Keratinocyte (primary cell): ENCODE results near the gene ADARB2. TPM values are rescaled to one million over a fixed set of nuclear protein-coding genes. Genes with fewer than 3 reads are reported as not detected.

ENCODE experiments used
- DNase-seq: peaks from one replicate; pipeline ENCODE4 v3.0.0-alpha.2; 2011; ENCODE audit warnings: low read depth, missing footprints, low spot score
- FAIRE-seq: peaks from 2 replicates; lab custom pipeline; 2011; peaks lifted over from hg19 to GRCh38; lab: Jason Lieb, UNC
- H2AFZ ChIP-seq: 2 replicates; pipeline ENCODE4 v1.6.0; 2012; ENCODE audit warnings: low read length, control low read depth, inconsistent platforms; ENCODE audit not compliant: control insufficient read depth
- H3K27ac ChIP-seq: 2 replicates; pipeline ENCODE4 v1.5.1; 2011; ENCODE audit warnings: low read length; ENCODE audit not compliant: control insufficient read depth, insufficient read depth
- H3K27me3 ChIP-seq: 3 replicates; pipeline ENCODE4 v1.6.0; 2011; ENCODE audit warnings: low read length; ENCODE audit not compliant: control insufficient read depth, insufficient read depth; ENCODE audit errors: extremely low read depth
- H3K36me3 ChIP-seq, 2 experiments: 2 replicates in 1 of 2; 3 replicates in 1 of 2; pipeline ENCODE4 v1.5.1; 2011; ENCODE audit warnings: low read length in 2 of 2, mild to moderate bottlenecking in 1 of 2; ENCODE audit not compliant: control insufficient read depth in 2 of 2, insufficient read depth in 2 of 2; ENCODE audit errors: extremely low read depth in 1 of 2
- H3K4me1 ChIP-seq: 3 replicates; pipeline ENCODE4 v1.5.1; 2011; ENCODE audit warnings: low read length; ENCODE audit not compliant: control insufficient read depth, insufficient read depth; ENCODE audit errors: extremely low read depth
- H3K4me2 ChIP-seq: 3 replicates; pipeline ENCODE4 v1.6.0; 2011; ENCODE audit warnings: low read depth, low read length; ENCODE audit not compliant: control insufficient read depth, insufficient read depth; ENCODE audit errors: extremely low read depth
- H3K4me3 ChIP-seq, 3 experiments: fragments of 200-600 bp in 1 of 3; sonication (generic) in 1 of 3; 2 replicates in 2 of 3; 3 replicates in 1 of 3; pipeline ENCODE4 v1.5.1; 2011 to 2016; ENCODE audit warnings: low read length in 3 of 3, mild to moderate bottlenecking in 3 of 3, control low read depth in 2 of 3, inconsistent platforms in 1 of 3, low read depth in 1 of 3, mixed read lengths in 1 of 3, mixed run types in 1 of 3, moderate library complexity in 1 of 3; ENCODE audit not compliant: control insufficient read depth in 2 of 3, insufficient read depth in 2 of 3; ENCODE audit errors: extremely low read depth in 1 of 3
- H3K79me2 ChIP-seq: 2 replicates; pipeline ENCODE4 v1.6.0; 2012; ENCODE audit warnings: low read length; ENCODE audit not compliant: control insufficient read depth, insufficient read depth
- H3K9ac ChIP-seq: 3 replicates; pipeline ENCODE4 v1.6.0; 2011; ENCODE audit warnings: low read length; ENCODE audit not compliant: control insufficient read depth, insufficient read depth; ENCODE audit errors: extremely low read depth
- H3K9me1 ChIP-seq: 3 replicates; pipeline ENCODE4 v1.6.0; 2011; ENCODE audit warnings: low read length; ENCODE audit not compliant: control insufficient read depth, insufficient read depth; ENCODE audit errors: extremely low read depth
- H3K9me3 ChIP-seq: 2 replicates; pipeline ENCODE4 v1.5.1; 2012; ENCODE audit warnings: low read depth, low read length; ENCODE audit not compliant: control insufficient read depth
- H4K20me1 ChIP-seq: 3 replicates; pipeline ENCODE4 v1.6.0; 2011; ENCODE audit warnings: low read length; ENCODE audit not compliant: control insufficient read depth, insufficient read depth; ENCODE audit errors: extremely low read depth
- EZH2 ChIP-seq: IDR thresholded peaks from one replicate; pipeline ENCODE4 v1.6.1; 2012; ENCODE audit warnings: inconsistent platforms, mild to moderate bottlenecking, low read length, moderate library complexity
- dilution Hi-C: fragments of 300-500 bp; cut with MboI; formaldehyde crosslinking; loops from one replicate; pipeline ENCODE4 v1.7.0; 2020; ENCODE audit warnings: low sequenced_read_pairs; ENCODE audit not compliant: extremely low pct_ligation_motif_present
- polyA plus RNA-seq, 5 experiments: library from polyadenylated mRNA; depleted of rRNA in 3 of 5; stranded (reverse) in 3 of 5; stranded (forward) in 1 of 5; unstranded in 1 of 5; fragments of >200 nt; gene quantifications; 1 replicate in 1 of 5; 2 replicates in 3 of 5; 3 replicates in 1 of 5; pipeline versions ENCODE4 v1.2.1 to v1.2.3, GENCODE V29; 2011 to 2012; ENCODE audit warnings: missing spikeins in 2 of 5, low read depth in 1 of 5, low replicate concordance in 1 of 5
- TF ChIP-seq, protein P1 (sequence below), 3 experiments: IDR thresholded peaks in 1 of 3; conservative IDR thresholded peaks in 1 of 3; optimal IDR thresholded peaks in 1 of 3; 2 replicates in 2 of 3; 3 replicates in 1 of 3; pipeline versions ENCODE3 to v1.5.1; 2011; ENCODE audit warnings: low read length in 3 of 3, mild to moderate bottlenecking in 3 of 3, moderate library complexity in 2 of 3, control low read depth in 1 of 3, inconsistent platforms in 1 of 3; ENCODE audit not compliant: insufficient read depth in 2 of 3; ENCODE audit errors: extremely low read depth in 1 of 3

Gene ADARB2
- polyA plus RNA-seq, 1 donor (not counting 4 experiments of a cell fraction or from before 2014, with no cell fraction given): not detected

DNA sequence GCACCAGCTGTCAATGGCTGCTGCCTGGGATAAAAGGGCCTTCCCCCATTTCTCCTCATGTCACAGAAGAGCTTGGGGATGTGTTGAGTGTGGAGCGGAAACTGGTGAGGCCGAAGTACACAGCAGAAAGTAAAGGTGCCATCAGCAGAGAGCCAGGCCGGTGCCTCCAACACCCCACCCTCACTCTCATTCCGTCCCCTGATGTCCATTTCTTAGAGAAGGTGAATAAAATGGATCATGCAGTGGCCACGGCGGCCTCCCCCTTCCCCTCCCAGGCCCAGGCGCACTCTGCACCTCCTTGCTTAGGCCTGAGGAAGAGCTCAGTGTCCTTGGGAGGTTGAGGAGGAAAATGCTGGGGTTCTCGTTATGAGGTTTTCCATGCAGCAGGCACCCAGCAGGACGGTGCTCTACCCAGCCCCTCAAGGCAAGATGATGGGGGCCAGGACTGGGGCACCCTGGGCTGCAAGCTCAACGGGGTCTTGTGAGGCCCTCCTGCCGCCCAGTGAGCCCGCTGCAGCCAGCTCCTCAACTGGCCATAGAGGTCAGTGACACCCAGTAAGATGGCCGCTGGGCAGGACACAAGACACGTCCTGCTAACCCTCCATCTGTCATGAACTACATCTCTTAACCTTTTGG lies 163.9 kb downstream of the ADARB2 start:
- Histone ChIP-seq H3K9me3 (peaks cover 11% of the 10 kb centered on the region), H3K79me2 (no peaks in the 10 kb centered on the region), H3K36me3 (no peaks in the 10 kb centered on the region), H4K20me1 (no peaks in the 10 kb centered on the region), H3K9ac (no peak overlapping the region), H3K27ac (no peak overlapping the region), H3K9me1 (no peaks in the 10 kb centered on the region), H2AFZ (no peak overlapping the region), H3K4me3 (no peak overlapping the region), H3K27me3 (no peaks in the 10 kb centered on the region), H3K4me1 (no peaks in the 10 kb centered on the region), H3K4me2 (no peak overlapping the region)
- FAIRE-seq (no peak), DNase-seq (no peak)
- dilution Hi-C loops: no loop called here
- TF ChIP-seq EZH2: no peak
- TF ChIP-seq, protein P1, sequence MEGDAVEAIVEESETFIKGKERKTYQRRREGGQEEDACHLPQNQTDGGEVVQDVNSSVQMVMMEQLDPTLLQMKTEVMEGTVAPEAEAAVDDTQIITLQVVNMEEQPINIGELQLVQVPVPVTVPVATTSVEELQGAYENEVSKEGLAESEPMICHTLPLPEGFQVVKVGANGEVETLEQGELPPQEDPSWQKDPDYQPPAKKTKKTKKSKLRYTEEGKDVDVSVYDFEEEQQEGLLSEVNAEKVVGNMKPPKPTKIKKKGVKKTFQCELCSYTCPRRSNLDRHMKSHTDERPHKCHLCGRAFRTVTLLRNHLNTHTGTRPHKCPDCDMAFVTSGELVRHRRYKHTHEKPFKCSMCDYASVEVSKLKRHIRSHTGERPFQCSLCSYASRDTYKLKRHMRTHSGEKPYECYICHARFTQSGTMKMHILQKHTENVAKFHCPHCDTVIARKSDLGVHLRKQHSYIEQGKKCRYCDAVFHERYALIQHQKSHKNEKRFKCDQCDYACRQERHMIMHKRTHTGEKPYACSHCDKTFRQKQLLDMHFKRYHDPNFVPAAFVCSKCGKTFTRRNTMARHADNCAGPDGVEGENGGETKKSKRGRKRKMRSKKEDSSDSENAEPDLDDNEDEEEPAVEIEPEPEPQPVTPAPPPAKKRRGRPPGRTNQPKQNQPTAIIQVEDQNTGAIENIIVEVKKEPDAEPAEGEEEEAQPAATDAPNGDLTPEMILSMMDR (optimal IDR thresholded peaks at IDR 0.05 in 1 of 3, IDR thresholded peaks at IDR 0.05 in 1 of 3, conservative IDR thresholded peaks at IDR 0.05 in 1 of 3; ENCODE audit: extremely low read depth in 1 of 3, insufficient read depth in 2 of 3, low read length in 3 of 3): no peak

DNA sequence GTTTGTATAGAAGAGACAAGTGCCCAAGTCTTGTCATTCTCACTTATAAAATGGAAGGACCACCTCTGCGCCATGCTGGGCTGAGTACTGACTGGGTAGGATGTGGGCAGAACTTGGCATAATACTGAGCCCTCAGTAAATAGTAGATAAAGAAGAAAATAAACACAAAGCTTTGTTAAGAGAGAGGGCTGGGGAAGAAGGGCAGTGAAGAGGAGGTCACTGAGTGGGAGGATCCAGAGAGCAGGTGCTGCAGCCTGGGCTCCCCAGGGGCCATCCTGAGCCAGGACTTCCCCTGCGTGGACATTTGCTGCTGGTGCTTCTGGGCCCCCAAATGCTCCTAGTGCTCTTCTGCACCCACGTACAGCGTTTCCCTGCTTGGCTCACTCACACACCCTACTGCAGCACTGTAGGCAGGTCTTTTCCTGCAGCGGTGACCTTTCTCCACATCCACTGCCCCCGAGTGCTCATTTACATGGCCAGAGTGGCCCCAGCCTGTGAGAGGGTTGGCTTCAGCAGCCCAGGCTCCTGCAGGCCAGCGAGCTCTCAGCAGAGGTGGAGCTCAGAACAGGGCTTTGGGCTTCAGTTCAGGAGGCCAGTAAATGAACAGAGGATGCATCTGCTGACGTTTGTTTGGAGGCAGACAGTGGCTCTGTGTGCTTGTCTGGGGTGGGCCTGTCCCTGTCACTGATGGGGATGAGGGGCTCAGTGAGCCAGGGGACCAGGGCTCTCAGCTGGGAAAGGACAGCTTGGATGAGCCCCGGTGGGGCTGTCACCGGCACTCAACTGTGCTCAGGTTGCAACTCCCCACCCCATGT lies 164.6 kb downstream of the ADARB2 start:
- no peaks in the 10 kb centered on the region for H3K27me3 ChIP-seq
- H4K20me1 ChIP-seq: no peaks in the 10 kb centered on the region
- FAIRE-seq: no peak
- no peaks in the 10 kb centered on the region for H3K36me3 ChIP-seq
- no peak overlapping the region for H3K9ac ChIP-seq
- H3K79me2 ChIP-seq: no peaks in the 10 kb centered on the region
- H3K9me1 ChIP-seq: no peaks in the 10 kb centered on the region
- no peak overlapping the region for H3K27ac ChIP-seq
- H3K9me3 ChIP-seq: peaks cover 11% of the 10 kb centered on the region
- no peak overlapping the region for H3K4me3 ChIP-seq
- H2AFZ ChIP-seq: no peak overlapping the region
- H3K4me1 ChIP-seq: no peaks in the 10 kb centered on the region
- H3K4me2 ChIP-seq: no peak overlapping the region
- TF ChIP-seq, protein P1 (optimal IDR thresholded peaks at IDR 0.05 in 1 of 3, IDR thresholded peaks at IDR 0.05 in 1 of 3, conservative IDR thresholded peaks at IDR 0.05 in 1 of 3; ENCODE audit: extremely low read depth in 1 of 3, insufficient read depth in 2 of 3, low read length in 3 of 3): no peak
- TF ChIP-seq EZH2: no peak
- dilution Hi-C loops: no loop called here
- DNase-seq: no peak
